Measurements from ENCODE around the gene ADAM17. TPM values are rescaled to one million over a fixed set of nuclear protein-coding genes. Genes with fewer than 3 reads are reported as not detected.

The ADAM17 gene
- total RNA-seq, 2 donors from 2014 or later = 18.6 to 20.0 TPM

- no peaks in the 10 kb centered on the region for H3K27me3 ChIP-seq
- no peaks in the 10 kb centered on the region for H3K4me1 ChIP-seq
- no peak overlapping the region for H3K9ac ChIP-seq (ENCODE audit: low read depth in 2 of 2, low read length in 2 of 2)
- no peak overlapping the region for H3K27ac ChIP-seq
- TF ChIP-seq CTCF (IDR thresholded peaks at IDR 0.05) = no peak
- DNase-seq = no peak
- no peaks in the 10 kb centered on the region for H3K9me3 ChIP-seq
- H3K36me3 ChIP-seq = peaks cover 7% of the 10 kb centered on the region
- intact Hi-C loops (cut with DNase I) = no loop called here
- no peak overlapping the region for H3K4me3 ChIP-seq
These were observed 71.1 kb downstream of the ADAM17 start for GRCh38 chr2:9484533-9484932.

GRCh38 chr2:9483107-9483506 lies 72.5 kb downstream of the ADAM17 start:
- no peaks in the 10 kb centered on the region for H3K4me1 ChIP-seq
- H3K27ac ChIP-seq = no peak overlapping the region
- H3K4me3 ChIP-seq = no peak overlapping the region
- no peaks in the 10 kb centered on the region for H3K9me3 ChIP-seq
- DNase-seq = no peak
- H3K36me3 ChIP-seq = peaks cover 7% of the 10 kb centered on the region
- no peak overlapping the region for H3K9ac ChIP-seq (ENCODE audit: low read depth in 2 of 2, low read length in 2 of 2)
- no peak for TF ChIP-seq CTCF (IDR thresholded peaks at IDR 0.05)
- intact Hi-C loops (cut with DNase I) = no loop called here
- H3K27me3 ChIP-seq = no peaks in the 10 kb centered on the region

- no peak for TF ChIP-seq CTCF (IDR thresholded peaks at IDR 0.05)
- Histone ChIP-seq H3K9me3 (no peaks in the 10 kb centered on the region), H3K4me1 (peaks cover 8% of the 10 kb centered on the region), H3K4me3 (no peak overlapping the region), H3K27me3 (no peaks in the 10 kb centered on the region), H3K27ac (no peak overlapping the region), H3K36me3 (no peaks in the 10 kb centered on the region), H3K9ac (ENCODE audit: low read depth in 2 of 2, low read length in 2 of 2) (no peak overlapping the region)
- no peak for DNase-seq
- intact Hi-C loops (cut with DNase I) = no loop called here
These were observed 75.5 kb downstream of the ADAM17 start for GRCh38 chr2:9480157-9480556.

- no peak for TF ChIP-seq CTCF (IDR thresholded peaks at IDR 0.05)
- Histone ChIP-seq H3K36me3 (no peaks in the 10 kb centered on the region), H3K27me3 (no peaks in the 10 kb centered on the region), H3K27ac (no peak overlapping the region), H3K4me3 (no peak overlapping the region), H3K9ac (ENCODE audit: low read depth in 2 of 2, low read length in 2 of 2) (no peak overlapping the region), H3K9me3 (no peaks in the 10 kb centered on the region), H3K4me1 (peaks cover 8% of the 10 kb centered on the region)
- no peak for DNase-seq
- intact Hi-C loops (cut with DNase I) = no loop called here
These were observed 77.1 kb downstream of the ADAM17 start for GRCh38 chr2:9478526-9478925.

- H3K36me3 ChIP-seq = no peaks in the 10 kb centered on the region
- no peak overlapping the region for H3K4me3 ChIP-seq
- no peak overlapping the region for H3K27ac ChIP-seq
- H3K4me1 ChIP-seq = peaks cover 8% of the 10 kb centered on the region
- H3K9ac ChIP-seq (ENCODE audit: low read depth in 2 of 2, low read length in 2 of 2) = no peak overlapping the region
- intact Hi-C loops (cut with DNase I) = no loop called here
- H3K27me3 ChIP-seq = no peaks in the 10 kb centered on the region
- H3K9me3 ChIP-seq = no peaks in the 10 kb centered on the region
- no peak for DNase-seq
- no peak for TF ChIP-seq CTCF (IDR thresholded peaks at IDR 0.05)
These were observed 77.7 kb downstream of the ADAM17 start for GRCh38 chr2:9477914-9478313.
